ENCODE measurements around the gene GSG1L.
A peak's percentile ranks its signal among the peaks of the same experiment; 100 is the strongest.
"Not testable (repeated sequence)": the region's sequence is repeated elsewhere in the genome, so short reads cannot be mapped to it uniquely, and the experiment has no call there.

Gene GSG1L

DNA sequence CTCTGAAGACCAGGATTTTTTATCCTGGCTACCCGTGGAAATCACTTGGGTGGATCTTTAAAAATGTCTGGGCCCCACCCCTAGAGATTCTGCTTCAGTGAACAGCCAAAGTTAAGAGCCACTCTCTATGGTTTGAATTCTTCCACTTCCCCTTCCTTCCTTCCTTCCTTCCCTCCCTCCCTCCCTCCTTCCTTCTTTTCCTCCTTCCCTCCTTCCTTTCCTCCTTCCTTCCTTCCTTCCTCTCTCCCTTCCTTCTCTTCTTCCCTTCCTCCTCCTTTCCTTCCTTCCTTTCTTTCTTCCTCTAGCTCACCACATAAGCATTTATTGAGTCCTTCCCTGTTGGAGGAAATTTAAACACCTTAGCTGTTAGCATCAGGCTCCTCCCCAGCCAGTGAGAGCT, 310.0 kb downstream of the GSG1L start:
- no peak for DNase-seq (ENCODE audit: low spot score)

DNA sequence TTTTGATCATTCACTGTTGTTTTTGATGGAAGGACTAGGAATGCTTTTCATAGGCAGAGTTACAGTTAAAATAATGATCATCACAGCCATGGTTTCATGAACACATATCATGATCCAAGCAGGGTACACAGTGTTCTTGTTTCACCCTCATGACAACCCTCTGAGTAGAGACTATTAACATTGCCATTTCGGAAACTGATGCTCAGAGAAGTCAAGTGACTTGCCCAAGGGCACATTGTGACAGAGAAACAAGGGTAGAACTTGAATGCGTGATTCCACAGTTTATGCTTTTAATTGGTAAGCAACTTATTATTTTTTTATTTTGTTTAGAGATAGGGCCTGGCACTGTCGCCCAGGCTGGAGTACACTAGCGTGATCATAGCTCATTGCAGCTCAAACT, 311.3 kb downstream of the GSG1L start:
- DNase-seq (ENCODE audit: low spot score): no peak

DNA sequence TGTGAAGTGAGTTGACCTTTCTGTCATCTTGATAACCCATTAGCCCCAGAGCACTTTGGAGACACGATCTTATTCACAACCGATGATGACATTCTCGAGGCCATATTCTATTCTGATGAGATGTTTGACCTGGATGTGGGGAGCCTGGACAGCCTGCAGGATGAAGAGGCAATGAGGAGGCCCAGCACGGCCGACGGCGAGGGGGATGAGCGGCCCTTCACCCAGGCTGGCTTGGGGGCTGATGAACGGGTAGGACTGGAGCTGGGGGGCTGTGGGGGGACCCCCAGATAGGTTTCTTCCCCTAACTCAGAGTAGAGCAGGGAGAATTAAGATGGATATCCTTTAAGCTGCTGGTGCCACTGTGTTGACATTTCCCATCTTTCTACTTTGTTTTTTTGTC, 311.8 kb downstream of the GSG1L start:
- no peak for DNase-seq (ENCODE audit: low spot score)

DNA sequence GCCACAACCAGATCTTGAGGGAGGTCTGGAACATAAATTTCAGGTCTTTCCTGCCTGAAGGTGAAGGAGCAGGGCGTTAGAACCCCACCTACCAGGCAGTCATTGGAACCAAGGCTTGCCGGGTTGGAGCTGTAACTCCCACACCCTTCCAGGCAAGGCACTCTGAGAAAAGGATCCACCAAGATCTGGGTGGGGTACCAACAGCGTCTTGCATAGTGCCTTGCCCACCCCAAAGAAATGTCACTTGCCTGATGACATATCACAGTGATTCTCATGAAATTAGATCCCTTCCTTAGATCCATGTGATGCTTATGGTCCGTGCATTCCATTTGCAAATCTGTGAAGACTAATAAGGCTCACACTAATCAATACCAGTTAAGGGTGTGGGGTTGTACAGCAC, 312.3 kb downstream of the GSG1L start:
- DNase-seq (ENCODE audit: low spot score): no peak

DNA sequence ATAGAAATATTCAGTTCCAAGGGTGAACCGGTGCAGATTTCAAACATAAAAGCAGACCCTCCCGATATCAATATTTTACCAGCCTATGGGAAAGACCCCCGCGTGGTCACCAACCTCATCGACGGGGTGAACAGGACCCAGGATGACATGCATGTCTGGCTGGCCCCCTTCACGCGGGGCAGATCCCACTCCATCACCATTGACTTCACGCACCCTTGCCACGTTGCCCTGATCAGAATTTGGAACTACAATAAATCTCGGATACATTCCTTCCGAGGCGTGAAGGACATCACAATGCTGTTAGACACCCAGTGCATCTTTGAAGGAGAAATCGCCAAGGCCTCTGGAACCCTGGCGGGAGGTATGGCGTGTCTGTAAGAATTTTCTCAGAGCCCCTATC, 313.6 kb downstream of the GSG1L start:
- DNase-seq (ENCODE audit: low spot score): no peak

DNA sequence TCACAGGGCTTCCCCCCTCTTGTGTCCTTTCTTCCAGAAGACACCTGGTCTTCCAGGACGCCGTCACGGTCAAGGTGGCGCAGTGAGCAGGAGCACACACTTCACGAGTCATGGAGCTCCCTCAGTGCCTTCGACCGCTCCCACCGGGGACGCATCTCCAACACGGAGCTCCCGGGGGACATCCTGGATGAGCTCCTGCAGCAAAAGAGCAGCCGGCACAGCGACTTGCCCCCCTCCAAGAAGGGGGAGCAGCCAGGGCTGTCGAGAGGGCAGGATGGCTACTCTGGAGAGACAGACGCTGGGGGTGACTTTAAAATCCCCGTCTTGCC, 314.0 kb downstream of the GSG1L start:
- no peak for DNase-seq (ENCODE audit: low spot score)

DNA sequence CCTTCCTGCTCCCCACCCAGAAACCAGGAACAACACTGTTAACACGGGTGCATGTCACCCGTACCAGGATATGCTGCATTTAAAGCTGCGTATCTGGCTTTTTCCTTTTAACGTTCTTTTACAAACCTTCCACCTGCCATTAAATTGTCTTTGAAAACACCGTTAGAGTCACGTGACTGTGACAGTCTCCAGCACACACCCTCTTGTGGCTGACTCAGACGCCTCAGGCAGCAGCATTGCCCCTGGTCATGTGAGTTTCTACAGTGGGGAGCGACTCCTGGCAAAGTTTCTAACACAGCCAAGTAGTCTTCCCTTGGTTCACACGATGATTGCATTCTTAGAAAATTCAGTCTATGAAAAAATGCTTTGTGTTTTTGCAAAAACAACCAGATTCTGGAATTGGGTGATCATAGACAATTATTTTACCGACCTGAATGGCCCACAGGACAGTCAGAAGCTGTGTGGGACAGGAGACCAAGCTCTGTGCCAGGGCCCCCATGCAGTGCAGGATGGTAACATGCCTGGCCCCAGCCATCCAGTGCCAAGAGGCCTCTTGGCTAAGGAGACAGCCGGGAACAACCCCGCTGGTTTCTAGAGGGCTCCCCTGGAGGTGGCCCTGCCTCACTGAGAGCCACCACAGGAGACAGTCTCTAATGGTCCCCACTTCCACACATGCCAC, 314.5 kb downstream of the GSG1L start:
- DNase-seq (ENCODE audit: low spot score): peak; percentile 68

DNA sequence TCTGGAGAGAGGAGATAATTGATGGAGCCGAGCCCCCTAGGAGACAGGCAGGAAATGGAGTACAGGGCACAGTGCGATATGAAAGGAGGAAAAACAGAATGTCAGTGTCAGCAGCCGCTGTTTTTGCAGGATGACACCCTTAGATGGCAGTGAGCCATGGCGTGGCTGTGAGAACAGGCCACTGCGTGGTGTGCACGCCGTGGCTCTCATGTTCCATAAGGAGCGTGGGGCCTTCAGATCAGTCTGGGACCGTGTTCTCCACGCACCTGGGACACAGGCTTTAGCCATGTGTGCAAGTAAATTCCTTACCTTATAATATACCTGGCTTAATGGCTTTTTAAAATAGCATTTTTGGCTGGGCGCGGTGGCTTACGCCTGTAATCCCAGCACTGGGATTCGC, 315.6 kb downstream of the GSG1L start:
- DNase-seq (ENCODE audit: low spot score): no peak

DNA sequence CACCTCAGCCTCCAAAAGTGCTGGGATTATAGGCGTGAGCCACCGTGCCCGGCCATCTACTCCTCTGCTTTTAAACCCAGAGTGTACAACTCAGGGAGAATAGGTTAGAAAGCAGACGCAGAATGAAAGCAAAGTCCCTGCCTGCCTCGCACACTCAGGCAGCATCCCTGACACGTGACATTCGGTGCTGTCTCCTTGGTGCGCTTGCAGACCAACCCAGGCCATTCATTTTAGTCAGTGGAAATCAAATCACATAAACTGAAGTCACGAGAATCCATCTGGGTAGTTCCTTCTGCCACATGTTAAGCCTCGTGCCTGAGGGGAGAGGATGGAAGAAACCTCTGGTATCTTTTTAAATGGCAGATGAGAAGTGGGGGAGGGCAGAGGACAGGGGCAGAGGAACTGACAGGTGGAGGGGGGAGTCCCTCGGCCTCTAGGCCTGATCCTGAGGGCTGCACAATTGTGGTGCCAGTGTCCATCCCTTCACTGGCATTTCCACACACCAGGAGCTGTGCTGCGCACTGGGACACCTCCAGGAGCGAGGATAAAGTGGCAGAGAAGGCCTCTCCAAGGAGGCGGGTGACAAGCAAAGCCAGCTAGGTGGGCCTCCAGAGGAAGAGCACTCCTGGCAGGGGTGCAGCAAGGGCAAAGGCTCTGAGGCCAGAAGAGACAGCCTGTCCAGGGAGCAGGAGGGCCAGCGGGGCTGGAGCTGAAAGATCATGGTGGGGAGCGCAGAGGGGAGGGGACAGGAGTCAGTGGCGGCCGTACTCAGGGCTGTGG, 317.2 kb downstream of the GSG1L start:
- no peak for DNase-seq (ENCODE audit: low spot score)

DNA sequence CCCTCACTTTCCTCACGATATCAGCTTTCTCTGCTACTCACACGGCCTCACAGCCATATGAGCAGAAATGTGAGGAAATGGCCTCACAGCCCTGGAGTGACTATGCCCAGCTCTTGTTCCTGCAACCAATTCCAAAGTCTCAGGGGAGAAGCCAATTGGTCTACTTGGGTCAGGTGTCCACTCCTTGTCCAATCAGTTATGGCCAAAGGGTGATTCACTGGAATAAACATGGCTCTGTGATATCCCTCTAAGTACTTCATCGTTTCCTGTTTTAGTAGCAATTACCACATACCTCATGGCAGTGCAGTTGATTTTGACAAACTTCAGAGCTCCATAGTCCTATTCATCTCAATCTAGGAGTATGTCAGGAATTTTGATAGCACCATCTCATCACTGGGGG, 318.2 kb downstream of the GSG1L start:
- no peak for DNase-seq (ENCODE audit: low spot score)

DNA sequence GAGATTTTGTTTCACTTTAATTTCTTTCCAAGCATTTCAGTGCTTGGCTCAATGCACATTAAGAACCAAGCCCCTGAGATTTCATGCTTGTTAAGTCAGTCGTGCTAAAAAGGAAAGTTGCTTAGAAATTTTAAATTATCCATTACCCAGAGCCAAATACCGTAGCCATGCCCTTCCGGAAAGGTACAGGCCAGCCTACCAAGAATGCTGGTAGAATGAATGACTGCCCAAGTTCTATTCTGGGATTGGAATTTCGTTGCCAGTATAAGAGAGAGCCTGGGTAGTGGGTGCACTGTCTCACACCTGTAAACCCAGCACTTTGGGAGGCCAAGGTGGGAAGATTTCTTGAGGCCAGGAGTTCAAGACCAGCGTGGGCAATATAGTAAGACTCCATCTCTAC, 319.6 kb downstream of the GSG1L start:
- DNase-seq (ENCODE audit: low spot score): no peak

DNA sequence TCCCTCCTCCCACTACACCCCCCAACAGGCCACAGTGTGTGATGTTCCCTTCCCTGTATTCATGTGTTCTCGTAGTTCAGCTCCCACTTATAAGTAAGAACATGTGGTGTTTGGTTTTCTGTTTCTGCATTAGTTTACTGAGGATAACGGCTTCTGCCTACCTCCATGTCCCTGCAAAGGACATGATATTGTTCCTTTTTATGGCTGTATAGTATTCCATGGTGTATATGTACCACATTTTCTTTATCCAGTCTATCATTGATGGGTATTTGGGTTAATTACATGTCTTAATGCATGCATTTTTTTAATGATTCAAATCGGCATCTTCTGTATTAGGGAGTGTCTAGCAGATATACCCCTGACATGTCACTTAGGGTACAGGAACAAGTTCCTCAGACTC, 320.5 kb downstream of the GSG1L start:
- DNase-seq (ENCODE audit: low spot score): not testable (repeated sequence)

DNA sequence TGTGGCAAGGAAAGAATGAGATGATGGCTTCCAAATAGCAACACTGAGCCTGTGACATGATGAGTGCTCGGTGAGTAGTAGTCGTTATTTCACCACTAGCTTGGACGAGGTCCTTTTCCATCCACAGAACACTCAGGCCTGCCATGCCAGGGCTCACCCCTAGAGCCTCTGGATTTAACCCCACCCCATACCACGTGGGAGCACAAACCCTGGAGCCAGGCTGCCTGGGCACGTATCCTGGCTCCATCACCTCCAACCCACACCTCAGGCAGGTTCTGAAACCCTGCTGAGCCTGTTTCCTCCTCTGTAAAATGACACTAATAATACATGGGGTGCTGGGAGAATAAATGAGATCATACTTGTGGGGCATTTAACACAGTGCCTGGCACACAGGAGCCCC, 321.2 kb downstream of the GSG1L start:
- DNase-seq (ENCODE audit: low spot score): no peak

DNA sequence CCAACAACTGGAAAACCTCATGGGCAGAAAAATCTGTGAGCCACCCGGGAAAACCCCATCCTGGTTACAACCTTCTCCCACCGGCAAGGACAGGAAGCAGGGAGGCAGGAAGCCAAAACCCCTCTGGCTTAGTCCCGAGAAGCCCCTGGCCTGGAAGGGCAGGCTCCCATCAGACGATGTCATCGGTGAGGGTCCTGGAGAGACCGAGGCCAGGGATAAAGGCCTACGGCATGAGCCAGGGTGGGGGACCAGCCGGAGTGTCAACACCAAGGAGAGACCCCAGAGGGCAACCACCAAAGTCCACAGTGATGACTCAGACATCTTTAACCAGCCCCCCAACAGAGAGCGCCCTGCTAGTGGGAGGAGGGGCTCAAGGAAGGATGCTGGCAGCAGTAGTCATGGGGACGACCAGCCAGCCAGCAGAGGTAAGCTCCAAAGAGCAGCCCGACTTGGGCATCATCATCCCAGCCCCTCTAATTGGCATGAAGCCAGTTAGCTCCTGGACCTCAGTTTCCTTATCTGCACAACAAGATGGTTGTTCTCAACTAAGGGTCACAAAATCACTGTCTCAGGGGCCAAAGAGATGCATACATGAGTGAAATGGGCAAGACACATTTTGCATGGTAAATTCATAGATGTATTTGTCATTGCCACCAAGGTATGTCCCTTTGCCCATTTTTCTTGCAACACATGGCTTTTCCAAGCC, 322.9 kb downstream of the GSG1L start:
- no peak for DNase-seq (ENCODE audit: low spot score)

DNA sequence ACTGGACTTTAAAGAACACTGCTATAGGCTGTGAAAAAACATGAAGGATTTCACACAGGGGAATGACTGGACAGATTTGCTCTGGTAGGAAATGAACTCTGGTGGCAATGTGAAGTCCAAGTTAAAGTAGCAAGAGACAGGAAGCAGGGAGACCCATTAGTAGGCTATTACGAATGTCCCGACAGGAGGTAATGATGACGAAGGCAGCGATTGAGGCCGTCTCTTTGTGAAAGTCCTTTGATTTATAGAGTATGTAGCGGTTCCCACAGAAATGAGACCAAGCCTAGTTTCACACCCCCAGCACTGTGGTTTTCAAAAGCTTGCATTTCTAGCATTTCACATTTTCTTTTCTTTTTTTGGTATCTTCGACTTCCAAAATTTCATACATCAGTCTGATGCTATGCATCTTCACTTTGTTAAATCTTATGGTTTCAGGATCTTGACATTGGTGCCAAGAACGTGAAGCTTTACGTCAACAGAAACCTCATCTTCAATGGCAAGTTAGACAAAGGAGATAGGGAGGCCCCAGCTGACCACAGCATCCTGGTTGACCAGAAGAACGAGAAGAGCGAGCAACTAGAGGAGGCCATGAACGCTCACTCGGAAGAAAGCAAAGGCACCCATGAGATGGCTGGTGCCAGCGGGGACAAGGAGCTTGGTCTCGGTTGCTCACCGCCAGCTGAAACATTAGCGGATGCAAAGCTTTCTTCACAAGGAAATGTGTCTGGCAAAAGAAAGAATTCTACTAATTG, 323.7 kb downstream of the GSG1L start:
- DNase-seq (ENCODE audit: low spot score): no peak

DNA sequence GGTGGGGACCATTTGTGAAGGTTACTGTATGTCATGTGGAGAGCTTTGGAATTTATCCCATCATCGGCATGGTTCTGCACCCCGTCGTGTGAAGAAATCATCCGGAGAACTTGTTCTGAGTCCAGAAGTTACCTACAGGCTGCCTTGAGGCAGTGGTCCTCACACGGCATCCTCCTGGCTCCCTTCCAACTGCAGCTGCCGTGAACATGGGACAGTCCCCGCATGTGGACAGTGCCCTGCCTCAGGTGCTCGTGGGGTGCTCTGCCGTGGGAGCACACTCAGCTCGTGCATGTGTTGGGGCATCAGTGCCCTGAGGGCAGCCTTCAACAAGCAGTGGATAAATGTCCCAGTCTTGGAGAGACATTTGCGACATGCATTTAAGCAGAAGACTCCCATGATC, 324.9 kb downstream of the GSG1L start:
- DNase-seq (ENCODE audit: low spot score): no peak

Data from hematopoietic multipotent progenitor cell treated with erythropoietin and hydrocortisone succinate and interleukin-3 and kit ligand, for 15 days (in vitro differentiated cells).